ENCODE data around the gene APLNR.

Gene APLNR

DNA sequence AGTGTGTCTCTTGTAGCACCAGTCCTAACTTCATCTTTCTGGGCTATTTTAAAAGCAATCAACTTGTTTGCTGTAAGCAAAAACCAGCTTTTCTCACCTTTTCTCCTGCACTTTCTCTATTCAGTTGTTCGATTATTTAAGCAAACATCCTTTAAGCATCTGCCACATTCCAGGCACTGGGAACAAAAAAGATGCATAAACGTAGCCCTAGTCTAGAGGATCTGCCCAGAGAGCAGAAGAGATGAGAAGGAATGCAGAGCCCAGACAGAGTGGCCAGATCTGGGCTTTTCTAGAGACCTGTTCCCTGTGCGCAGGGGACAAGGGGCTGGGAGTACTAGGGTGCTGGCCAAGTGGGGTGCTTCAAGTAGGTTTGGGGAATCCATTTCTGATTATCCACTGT lies 8.4 kb downstream of the APLNR start:
- no peak for DNase-seq
- in situ Hi-C loops (cut with MboI; ENCODE audit: low pct_unique_long_range_greater_than_20kb, low sequenced_read_pairs), result loop anchor here (25.0 kb wide), 1 partner anchor 391 kb away; no protein-coding TSS in a partner anchor

DNA sequence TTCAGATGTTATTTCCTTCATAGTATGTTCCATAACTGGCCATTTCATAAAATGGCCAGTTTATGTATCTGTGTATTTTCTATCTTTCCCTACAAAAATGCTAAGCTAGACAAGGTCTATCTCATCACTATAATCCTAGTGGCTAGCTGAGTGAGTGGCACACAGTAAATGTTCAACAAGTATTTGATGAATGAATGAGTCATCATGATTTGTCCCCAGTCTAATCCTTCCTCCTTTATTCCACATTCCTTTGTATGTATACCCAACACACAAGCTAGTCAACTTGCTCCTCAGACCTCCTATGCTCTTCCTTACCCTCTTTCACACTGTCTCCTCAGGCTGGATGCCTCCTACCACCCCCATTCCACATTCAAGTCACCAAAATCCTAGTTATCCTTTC lies 12.5 kb downstream of the APLNR start:
- no peak for DNase-seq
- in situ Hi-C loops (cut with MboI; ENCODE audit: low pct_unique_long_range_greater_than_20kb, low sequenced_read_pairs), result no loop called here

DNA sequence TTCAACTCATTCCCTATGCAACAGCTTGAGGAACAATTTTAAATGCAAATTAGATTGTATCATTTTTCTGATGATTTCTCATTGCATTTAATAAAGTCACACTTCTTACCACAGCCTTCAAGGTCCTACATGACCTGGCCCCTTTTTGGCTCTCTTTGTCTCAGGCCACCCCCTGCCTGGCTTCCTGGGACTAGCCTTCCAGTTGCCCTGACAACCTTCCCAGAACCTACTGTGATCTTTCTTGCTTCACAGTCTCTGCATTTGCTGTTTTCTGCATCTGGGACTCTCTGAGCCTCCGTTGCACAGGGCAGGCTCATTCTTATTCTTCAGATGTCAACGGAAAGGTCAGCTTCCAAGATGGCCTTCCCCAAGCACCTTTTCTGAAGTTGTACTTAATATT lies 12.9 kb downstream of the APLNR start:
- in situ Hi-C loops (cut with MboI; ENCODE audit: low pct_unique_long_range_greater_than_20kb, low sequenced_read_pairs), result no loop called here
- DNase-seq, result no peak

DNA sequence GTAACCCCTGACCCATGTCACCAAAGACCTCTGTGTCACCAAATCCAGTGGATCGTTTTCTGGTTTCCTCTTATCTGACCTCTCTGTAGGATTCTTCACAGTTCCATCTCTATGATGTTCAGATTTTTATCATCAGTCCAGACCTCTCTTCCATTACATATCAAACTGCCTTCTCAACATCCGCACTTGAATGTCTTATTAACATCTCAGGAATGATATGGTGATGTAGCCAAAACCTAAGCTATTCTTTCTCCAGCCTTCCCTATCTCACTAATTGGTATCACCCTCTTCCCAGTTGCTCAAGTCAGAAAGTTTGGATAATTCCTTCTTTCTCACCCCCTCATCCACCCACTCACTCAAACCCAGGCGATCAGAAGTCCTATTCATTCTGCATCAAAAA lies 13.4 kb downstream of the APLNR start:
- in situ Hi-C loops (cut with MboI; ENCODE audit: low pct_unique_long_range_greater_than_20kb, low sequenced_read_pairs), result no loop called here

DNA sequence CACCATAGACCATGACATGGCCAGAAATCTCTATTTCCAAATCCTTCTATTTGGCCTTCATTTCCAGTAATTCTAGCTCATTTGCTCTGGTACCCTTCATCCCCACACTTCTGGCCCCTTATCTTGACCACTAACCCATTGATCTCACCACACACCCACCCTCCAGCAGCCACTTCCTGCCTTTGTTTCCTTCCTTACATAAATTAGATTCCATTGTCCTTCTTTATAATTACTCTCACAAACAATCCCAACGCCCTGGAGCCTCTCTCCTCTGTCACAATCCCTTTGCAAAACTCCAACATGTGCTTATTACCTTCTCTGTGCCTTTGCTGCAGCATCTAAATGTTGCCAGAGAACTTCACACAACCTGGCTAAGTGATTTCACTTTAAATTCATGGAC lies 14.8 kb downstream of the APLNR start:
- in situ Hi-C loops (cut with MboI; ENCODE audit: low pct_unique_long_range_greater_than_20kb, low sequenced_read_pairs), result no loop called here
- no peak for DNase-seq

More for the DNA sequence above, 13.4 kb downstream of the APLNR start:
- no peak for DNase-seq

DNA sequence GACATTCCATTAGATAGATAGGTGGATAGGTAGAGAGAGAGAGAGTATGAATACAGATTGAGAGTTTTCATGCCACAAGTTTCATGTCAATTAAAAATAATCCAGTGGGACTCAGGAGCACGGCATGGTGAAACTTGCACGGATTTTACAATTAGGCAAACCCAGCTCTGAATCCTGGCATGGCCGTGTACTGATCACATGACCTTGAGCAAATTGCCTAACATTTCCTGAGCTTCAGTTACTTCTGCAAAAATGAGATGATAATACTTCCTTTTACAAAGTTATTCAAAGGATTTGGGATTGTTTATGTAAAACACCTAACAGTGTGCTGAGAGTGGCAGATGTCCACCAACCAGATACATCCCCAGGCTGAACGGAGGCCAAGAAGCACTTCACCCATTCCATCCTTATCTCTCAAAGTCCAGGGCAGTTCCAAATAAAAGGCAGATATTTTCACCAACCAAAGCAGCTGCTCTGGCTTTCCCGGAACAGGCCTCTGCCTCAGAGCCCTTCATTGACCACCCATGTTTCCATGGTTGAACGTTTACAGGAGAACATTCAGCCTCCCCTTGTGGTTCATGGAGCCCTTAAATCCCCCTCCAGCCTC lies 17.9 kb downstream of the APLNR start:
- in situ Hi-C loops (cut with MboI; ENCODE audit: low pct_unique_long_range_greater_than_20kb, low sequenced_read_pairs), result no loop called here
- peak; percentile 35 for DNase-seq

DNA sequence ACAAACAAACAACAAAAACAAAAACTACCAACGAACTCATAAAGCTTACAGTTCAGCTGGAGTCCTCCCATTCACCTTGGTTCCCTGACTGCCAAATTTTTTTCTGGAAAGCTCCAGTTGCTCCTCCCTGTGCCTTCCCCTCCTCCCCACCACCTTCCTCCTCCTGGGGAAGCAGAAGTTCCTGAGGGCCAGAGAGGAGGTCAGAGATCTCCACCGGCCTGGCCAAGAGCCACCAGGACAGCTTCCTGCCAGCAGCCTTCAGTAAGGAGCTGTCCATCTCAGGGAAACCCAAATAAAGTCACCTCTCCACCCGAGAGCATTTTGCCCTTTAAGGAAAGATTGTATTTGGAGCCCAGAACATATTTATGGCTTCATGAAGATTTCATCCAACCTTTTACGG lies 20.0 kb downstream of the APLNR start:
- no peak for DNase-seq
- in situ Hi-C loops (cut with MboI; ENCODE audit: low pct_unique_long_range_greater_than_20kb, low sequenced_read_pairs), result no loop called here

DNA sequence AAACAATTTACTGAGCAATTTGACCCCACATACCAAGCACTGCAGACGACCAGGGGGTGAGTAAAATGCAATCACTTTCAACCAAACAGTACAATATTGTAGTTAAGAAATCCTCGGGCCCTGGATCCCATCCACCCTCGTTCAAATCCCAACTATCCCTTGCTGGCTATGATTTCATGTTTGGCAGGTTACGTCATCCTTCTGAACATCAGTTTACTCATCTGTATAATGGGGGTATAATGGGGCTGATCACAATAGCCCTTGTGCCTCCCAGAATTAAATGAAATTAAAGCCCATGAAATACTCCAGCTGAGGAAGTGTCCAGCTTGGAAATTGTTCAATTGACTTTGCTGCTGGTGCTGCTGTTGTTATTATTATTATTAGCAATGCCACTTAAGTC lies 20.6 kb downstream of the APLNR start:
- DNase-seq, result no peak
- in situ Hi-C loops (cut with MboI; ENCODE audit: low pct_unique_long_range_greater_than_20kb, low sequenced_read_pairs), result no loop called here

DNA sequence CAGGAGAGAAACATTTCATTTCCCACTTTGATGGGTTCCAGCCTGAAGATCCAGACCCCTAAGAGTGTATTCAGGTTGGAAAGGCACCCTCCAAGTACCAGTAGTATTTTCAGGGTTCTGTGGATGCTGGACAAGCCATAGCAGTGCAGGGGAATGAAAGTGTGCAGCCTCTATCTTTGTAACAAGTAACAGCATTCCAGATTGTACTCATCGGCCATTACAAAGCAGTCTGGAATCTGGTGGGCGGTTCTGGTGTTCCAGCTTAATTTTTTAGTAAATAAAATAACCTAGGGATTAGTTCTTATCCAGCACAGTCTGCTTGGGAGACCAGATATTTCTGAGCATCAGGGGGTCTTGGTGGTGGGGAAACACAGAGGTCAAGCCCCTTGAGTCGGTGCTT lies 22.6 kb downstream of the APLNR start:
- DNase-seq, result no peak
- in situ Hi-C loops (cut with MboI; ENCODE audit: low pct_unique_long_range_greater_than_20kb, low sequenced_read_pairs), result no loop called here

DNA sequence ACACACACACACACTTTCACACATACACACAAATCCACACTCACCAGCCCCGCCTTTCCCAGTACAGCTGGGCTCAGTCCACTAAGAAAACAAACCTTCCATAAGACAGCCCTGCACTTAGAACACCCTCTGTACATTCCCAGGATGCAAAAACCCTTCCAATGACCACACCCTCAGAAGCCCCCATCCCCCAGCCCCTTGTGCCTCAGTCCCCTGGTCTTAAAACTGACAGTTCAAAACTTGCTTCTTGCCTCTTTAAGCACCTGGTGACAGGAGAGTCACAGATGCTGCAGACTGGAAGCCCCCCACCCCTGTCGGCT lies 23.0 kb downstream of the APLNR start:
- no peak for DNase-seq
- in situ Hi-C loops (cut with MboI; ENCODE audit: low pct_unique_long_range_greater_than_20kb, low sequenced_read_pairs), result no loop called here

DNA sequence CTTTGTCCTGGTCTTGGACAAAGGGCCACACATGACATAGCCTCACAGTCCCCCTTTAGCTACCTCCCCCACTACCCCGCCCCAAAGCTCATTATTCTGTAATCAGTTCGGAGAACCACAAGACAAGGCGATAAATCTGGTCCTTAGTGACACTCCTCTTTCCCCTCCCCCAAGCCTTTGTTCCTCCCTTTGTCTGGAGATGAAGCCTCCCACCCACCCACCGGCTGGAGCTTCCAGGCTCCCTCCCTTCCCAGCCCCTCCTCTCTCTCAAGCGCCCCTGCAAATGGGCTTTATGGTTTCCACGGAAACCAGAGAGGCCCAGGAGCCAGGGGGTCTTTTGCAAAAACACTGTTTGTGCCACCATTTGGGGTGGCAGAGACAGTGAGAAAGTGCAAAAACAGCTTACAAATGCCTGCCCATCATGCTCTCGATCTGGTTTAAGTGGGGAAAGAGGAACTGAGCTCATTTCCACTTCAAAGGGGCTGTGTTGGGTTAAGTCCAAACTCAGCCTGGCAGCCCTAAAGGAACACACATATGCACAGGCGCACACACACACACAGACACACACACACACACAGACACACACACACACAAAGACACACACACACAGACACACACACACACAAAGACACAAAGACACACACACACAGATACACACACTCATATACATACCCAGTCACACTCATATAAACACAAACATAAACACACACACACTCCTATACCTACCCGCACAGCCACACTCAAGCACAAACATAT lies 23.5 kb downstream of the APLNR start:
- DNase-seq, result peak; percentile 69
- in situ Hi-C loops (cut with MboI; ENCODE audit: low pct_unique_long_range_greater_than_20kb, low sequenced_read_pairs), result no loop called here

DNA sequence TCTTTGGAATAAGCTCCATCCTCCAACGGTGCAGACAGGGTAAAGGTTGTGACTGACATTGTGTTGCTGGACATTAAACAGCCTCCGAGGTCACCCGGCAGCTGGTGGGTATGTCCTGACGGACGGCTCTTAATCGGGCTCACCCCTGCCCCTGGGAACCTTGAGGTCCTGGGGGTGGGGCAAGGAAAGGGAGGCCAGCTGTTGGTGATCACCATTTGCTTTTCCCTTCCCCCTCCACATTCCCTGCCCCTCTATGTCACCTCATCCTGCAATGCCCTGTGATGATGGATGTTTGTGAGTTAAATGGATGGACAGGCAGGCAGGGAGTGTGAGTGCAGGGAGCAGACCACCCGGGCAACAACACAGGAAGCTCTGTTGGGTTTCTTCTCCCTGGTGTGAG lies 26.3 kb downstream of the APLNR start:
- in situ Hi-C loops (cut with MboI; ENCODE audit: low pct_unique_long_range_greater_than_20kb, low sequenced_read_pairs), result no loop called here
- DNase-seq, result no peak

DNA sequence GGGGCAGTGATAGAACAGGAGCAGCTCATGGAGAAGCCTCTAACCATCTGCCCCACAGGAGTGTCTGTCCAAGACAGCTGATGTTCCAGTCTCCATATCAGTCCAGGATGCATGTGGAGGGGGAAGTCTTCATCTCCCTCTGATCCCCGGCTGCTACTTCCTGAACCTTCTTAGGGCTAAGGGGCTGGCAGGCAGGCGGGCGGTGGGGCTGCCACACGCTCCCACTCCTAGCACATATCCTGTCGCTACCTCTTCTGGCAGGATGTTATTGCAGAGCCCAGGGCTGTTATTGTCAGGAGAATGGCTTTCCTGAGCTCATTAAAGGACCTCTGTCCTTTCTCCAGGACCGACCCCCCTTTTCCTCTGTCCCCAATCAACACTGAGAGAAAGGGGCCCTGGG lies 29.9 kb downstream of the APLNR start:
- DNase-seq, result no peak
- in situ Hi-C loops (cut with MboI; ENCODE audit: low pct_unique_long_range_greater_than_20kb, low sequenced_read_pairs), result no loop called here

DNA sequence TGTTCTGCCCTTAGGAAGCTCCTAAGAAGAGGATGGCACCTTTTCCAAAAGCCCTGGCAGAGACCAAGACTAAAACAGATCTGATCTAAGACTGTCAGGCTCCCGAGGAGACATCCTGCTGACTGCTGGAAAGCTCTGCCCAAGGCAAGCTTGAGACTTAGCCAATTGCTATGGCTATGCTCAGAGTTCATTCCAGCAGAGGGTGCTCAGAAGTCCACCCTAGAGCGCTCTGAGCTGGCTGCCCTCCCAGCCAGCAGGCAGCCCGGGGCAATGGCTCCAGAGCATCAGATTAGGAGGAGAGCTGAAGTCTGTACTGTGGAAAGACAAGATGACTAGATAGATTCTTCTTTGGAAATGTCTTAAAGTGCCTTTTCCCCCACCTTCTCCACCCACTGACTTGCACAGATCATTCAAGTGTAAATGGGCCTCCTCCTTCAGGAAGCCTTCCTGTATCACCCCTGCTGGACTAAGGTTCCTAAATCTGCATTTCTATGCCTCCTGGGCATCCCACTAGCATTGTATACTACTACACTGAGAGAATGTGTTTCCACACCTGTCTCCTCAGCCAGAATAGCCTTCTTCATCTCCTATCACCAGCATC lies 31.9 kb downstream of the APLNR start:
- in situ Hi-C loops (cut with MboI; ENCODE audit: low pct_unique_long_range_greater_than_20kb, low sequenced_read_pairs), result no loop called here
- no peak for DNase-seq

DNA sequence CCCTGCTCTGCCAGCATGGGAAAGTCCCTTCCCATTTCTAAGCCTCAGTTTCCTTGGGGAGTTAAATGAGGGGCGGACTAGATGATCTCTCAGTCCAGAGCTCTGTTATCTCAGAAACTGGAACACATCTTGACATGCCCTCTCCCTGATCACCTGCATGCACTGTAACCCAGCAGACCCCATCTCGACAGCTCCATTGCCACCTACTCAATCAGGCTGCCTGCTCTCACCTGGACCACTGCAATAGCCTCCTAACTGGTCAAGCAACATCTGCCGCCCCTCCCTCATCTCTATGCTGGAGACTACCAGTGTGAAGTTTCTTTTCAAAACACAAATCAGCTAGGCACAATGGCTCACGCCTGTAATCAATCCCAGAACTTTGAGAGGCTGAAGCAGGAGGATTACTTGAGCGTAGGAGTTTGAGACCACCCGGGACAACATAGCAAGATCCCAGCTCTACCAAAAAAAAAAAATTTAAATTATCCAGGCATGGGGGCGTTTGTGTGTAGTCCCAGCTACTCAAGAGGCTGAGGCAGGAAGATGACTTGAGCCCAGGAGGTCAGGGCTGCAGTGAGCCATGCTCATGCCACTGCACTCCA lies 33.1 kb downstream of the APLNR start:
- no peak for DNase-seq
- in situ Hi-C loops (cut with MboI; ENCODE audit: low pct_unique_long_range_greater_than_20kb, low sequenced_read_pairs), result no loop called here

DNA sequence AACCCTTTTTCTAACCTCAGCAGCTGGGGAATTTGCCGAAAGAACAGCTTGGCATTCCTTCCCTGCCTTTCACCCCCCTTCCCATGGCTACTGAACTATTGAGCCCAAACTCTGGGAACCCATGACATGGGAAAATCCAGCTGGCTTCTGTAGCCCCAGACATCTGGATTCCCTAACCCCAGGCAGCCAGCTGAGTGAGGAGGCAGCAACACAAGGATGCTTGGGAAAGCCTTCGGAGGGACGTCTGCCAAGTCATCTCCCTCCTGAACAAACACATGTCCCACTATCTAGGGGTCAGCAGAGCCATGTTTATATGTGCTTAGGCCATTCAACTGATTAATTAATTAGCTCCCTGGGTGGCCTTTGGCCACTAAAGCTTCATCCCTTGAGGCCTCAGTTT lies 33.7 kb downstream of the APLNR start:
- no peak for DNase-seq
- in situ Hi-C loops (cut with MboI; ENCODE audit: low pct_unique_long_range_greater_than_20kb, low sequenced_read_pairs), result no loop called here

DNA sequence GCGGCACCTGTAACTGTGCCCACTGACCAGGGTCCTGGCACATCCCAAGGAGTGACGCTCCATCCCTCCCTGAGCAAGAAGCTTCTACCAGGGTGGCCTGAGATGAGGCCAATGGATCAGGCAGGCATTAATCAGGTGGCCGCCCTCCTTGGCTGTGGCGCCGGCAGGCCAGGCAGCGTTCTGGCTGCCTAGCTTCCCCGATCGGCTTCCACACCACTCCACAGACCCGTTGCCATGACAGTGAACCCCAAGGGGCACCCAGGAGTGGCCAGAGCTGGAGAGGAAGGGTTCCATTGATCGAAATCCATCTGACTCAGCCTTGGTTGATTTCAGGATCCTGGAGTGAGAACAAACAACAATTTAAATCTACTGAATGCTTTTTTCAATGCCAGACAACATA lies 34.8 kb downstream of the APLNR start:
- in situ Hi-C loops (cut with MboI; ENCODE audit: low pct_unique_long_range_greater_than_20kb, low sequenced_read_pairs), result no loop called here

DNA sequence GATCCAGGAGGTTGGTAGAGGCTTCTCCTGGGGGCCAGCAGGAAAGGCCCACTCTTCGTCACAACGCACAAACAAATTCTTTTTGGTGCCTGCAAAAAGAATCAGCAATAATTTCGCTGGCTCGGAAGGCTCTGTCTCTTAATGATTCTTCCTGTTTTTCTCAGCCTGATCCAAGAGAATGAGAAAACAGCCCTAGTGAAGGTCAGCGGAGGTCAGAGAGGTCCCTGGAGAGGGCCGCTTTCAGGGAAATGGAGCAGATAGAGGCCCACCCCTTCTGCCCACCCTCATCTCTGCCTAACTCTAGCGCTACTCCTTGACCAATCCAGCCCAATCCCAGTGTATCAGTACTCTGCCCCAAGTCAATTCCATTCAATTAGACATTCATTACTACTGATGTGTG lies 36.1 kb downstream of the APLNR start:
- DNase-seq, result no peak
- in situ Hi-C loops (cut with MboI; ENCODE audit: low pct_unique_long_range_greater_than_20kb, low sequenced_read_pairs), result no loop called here

More for the DNA sequence above, 34.8 kb downstream of the APLNR start:
- DNase-seq, result no peak

DNA sequence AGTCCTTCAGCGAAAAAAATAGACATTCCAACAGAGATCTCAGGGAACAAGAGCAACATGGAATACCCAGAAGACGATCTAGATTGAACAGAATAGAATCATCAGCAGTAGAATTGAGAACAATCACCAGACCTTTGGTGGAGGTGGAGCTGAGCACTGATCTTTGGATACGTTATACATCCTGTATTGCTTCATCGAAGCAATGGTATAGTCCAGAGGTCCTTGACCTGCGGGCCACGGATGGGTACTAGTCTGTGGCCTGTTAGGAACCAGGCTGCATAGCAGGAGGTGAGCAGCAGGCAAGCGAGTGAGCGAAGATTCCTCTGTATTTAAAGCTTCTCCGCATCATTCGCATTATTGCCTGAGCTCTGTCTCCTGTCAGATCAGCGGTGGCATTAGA lies 37.7 kb downstream of the APLNR start:
- DNase-seq, result no peak
- in situ Hi-C loops (cut with MboI; ENCODE audit: low pct_unique_long_range_greater_than_20kb, low sequenced_read_pairs), result no loop called here

DNA sequence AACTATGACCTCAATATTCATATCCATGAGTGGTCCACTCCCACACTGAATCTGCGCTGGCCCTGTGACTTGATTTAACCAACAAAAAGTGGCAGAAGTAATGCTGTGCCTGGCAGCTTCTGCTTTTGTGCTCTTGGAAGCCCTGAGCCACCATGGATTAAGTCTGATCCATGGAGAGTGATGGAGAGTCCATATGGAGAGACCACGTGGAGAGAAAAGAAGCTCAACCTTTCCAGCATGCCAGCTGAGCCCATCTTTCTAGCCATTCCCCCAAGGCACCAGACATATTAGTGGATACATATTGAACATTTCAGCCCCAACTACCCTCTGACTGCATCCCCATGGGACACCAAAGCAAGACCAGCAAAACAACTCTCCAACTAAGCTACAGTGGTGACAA lies 39.3 kb downstream of the APLNR start:
- DNase-seq, result no peak
- in situ Hi-C loops (cut with MboI; ENCODE audit: low pct_unique_long_range_greater_than_20kb, low sequenced_read_pairs), result no loop called here

All from KBM-7 (cell line).